GM12865 (cell line): ENCODE results near the gene FTHL17.

Experiments used
- DNase-seq: peaks from one replicate; pipeline ENCODE4 v3.0.0; 2010; ENCODE audit warnings: low read depth
- H3K4me3 ChIP-seq: 2 replicates; pipeline ENCODE4 v1.5.1; 2011; ENCODE audit warnings: mild to moderate bottlenecking, low read depth, low read length, control low read depth
- CTCF ChIP-seq: IDR thresholded peaks from 2 replicates; pipeline ENCODE4 v1.5.1; 2011; ENCODE audit warnings: low read length, control low read depth, low read depth, inconsistent platforms; ENCODE audit not compliant: insufficient read depth; ENCODE audit errors: missing control alignments

FTHL17 gene

GRCh38 chrX:31071725-31072124 lies at the start of gene FTHL17:
Gene FTHL17 (minus strand): TSS chrX:31072041. CDS start chrX:31071953, 88 bp downstream.
- DNase-seq, result no peak
- no peak for TF ChIP-seq CTCF
- H3K4me3 ChIP-seq, result no peak within 1 kb of the TSS

- no peak for DNase-seq
- TF ChIP-seq CTCF, result no peak
- no peak overlapping the region for H3K4me3 ChIP-seq
Observed at GRCh38 chrX:31117266-31117665, 45.4 kb upstream of the FTHL17 start.

GRCh38 chrX:31115398-31115797 lies 43.6 kb upstream of the FTHL17 start:
- TF ChIP-seq CTCF, result no peak
- no peak overlapping the region for H3K4me3 ChIP-seq
- no peak for DNase-seq

DNA sequence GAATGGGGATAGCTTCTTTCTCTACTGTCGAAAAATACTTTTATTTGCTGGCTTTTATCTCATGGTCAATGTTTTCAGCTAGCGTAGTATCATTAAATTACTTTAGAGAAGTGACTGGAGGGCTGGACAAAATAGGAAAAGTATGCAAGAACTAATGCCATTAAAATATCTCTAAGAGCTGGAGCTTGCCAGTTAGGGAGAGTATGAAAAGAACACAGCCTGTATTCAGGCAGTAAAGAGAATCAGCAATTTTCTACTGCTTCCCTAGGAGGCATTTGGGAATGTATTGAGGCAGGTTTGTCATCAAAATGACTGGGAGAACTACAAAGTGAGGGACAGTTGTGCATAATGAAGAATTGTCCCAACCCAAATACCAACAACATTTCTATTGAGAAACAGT lies 43.0 kb upstream of the FTHL17 start:
- H3K4me3 ChIP-seq, result no peak overlapping the region
- no peak for DNase-seq
- no peak for TF ChIP-seq CTCF

GRCh38 chrX:31112226-31112999 lies 40.6 kb upstream of the FTHL17 start:
- H3K4me3 ChIP-seq, result no peak overlapping the region
- no peak for DNase-seq
- no peak for TF ChIP-seq CTCF

GRCh38 chrX:31110657-31111056 lies 38.8 kb upstream of the FTHL17 start:
- no peak for DNase-seq
- H3K4me3 ChIP-seq, result no peak overlapping the region
- TF ChIP-seq CTCF, result no peak

DNA sequence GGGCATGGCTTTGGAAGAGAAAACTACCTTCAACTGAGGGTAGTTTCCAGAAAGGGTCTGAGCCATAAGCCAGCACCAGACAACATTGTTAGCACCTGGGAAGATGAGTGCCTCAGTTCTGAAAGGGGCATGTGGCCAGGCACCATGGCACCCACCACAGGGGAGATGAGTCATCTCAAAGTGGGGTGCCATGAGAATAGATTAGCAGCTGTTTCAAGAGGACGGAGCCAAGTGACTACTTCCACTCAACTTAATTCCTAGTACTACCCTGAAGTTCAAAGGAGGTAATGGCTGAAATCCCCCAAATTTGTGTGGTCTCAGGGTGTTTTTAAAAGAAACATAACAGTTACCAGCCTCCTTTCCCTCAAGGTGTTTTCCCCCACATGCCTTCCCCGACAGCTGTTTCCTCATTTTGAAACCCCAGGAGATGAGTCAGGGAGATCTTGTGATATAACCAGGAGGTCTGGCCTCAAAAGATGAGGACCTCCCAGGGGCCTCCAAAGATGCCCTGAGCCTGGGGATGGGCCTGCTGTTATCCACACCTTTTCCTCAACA lies 27.8 kb upstream of the FTHL17 start:
- DNase-seq, result peak; percentile 75
- no peak overlapping the region for H3K4me3 ChIP-seq
- TF ChIP-seq CTCF, result no peak
